OCI-M2 (cell line): Measurements from ENCODE around the gene CHST11.

Source experiments
- DNase-seq: peaks from one replicate; lab custom pipeline; 2025; ENCODE audit not compliant: unreplicated experiment; lab: John Stamatoyannopoulos, UW

The CHST11 gene

GRCh38 chr12:104501660-104502059 is 44.9 kb downstream of the CHST11 start:
- no peak for DNase-seq

GRCh38 chr12:104502217-104502616 is 45.5 kb downstream of the CHST11 start:
- no peak for DNase-seq

DNA sequence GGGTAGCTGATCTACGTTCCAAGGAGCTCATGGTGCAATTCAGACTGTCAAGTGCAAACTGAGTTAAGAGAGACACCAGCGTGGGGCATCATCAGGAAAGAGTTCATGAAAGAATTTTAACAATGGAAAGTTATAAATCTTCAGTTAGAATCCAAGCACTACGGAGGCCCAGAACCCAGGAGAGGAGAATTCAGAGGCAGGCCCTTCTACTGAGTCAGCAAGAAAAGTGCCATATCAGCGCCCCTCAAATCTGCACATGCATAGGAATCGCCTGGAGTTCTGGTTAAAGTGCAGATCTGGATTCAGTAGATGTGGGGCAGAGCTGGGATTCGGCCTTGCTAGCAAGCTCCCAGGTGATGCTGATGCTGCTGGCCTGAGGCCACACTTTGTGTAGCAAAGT is 45.9 kb downstream of the CHST11 start:
- no peak for DNase-seq

DNA sequence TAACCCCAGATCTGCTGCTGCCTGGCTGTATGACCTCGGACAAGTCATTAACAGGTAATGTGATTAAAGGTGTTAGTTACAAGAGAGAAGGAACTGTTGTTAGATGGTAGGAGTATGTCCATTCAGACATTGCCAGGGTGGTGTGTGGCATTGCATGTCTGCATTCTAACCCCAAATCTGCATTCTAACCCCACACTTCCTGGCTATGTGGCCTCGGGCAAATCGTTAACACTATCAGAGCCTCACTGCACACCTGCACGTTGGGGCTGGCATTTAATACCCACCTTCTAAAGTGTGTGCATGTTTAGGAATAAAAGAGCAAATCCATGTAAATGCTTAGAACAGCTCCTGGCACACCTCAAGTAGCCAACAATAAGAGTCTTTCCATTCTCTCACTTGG is 46.4 kb downstream of the CHST11 start:
- DNase-seq: no peak

DNA sequence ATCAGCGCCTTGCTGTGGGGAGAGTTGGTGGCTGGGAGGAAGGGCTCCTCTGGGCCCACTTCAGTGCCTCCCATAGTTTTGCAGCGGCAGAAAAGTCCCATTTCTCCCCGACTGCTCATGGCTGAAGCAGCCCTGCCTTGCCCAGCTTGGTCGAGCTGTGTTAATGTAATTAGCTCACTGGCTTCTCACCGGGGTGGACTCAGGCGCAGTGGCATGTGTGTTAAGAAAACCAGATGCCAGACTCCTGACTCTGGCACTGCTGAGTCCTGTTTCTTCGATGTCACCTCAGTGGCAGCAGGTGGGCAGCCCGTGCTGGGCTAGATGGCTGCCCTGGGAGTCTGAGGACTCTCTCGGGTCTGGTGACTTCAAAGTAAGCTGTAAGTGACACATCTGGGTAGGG is 47.4 kb downstream of the CHST11 start:
- DNase-seq: no peak

GRCh38 chr12:104505095-104505818 is 48.5 kb downstream of the CHST11 start:
- DNase-seq: no peak

DNA sequence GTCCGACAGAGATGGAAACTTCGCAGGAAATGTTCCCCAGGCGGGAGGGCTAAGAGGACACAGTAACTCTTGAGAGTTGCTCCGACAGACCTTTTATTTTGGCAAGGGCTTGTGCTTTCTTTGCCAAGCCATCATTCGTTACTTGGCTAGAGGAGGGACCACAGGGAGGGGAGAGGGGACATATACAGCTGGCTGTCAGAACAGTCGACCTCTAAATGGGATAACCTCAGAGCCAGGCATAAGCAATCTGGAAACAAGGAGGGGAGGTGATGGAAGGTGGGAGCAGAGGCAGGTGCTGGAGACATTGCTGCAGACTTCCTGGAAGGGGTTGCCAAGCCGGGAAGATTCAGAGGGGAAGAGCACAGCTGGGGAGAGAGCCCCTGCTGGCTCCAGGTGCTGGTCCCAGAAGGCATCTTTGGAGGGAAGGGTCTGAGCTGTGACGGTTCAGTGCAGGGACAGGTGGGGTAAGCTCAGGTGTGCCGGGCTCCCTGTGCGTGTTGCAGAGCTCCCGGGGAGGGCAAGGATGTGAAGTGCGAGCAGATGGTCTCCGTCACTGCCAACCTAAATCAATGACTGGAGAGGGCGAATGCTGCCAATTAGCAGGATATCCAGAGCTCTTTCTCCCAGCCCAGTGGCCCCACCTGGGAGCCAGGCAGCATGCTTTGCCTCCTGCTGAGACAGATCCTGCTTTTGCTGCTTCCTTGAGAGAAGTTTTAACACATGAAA is 50.1 kb downstream of the CHST11 start:
- no peak for DNase-seq

GRCh38 chr12:104507672-104508071 is 50.9 kb downstream of the CHST11 start:
- no peak for DNase-seq

DNA sequence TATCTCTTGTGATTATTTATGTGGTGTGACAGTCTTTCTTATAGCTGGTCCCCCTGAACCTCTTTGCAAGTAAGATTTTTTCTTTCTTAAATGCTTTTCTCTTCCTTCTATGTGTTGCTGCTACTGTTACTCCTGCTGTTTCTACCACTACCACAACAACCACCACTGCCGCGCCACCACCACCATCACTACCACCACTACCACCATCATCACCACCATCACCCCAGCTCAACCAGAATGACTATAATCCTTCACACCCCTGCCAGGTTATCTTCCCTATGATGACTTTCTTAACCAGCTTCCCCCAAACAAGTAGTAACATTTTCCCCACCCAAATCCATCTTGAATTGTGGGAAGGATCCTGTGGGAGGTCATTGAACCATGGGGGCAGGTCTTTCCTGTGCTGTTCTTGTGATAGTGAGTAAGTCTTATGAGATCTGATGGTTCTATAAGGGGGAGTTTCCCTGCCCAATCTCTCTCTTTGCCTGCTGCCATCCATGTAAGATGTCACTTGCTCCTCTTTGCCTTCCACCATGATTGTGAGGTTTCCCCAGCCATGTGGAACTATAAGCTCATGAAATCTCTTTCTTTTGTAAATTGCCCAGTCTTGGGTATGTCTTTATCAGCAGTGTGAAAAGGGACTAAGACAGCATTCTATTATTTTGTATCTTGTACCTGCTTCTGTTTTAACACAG is 52.2 kb downstream of the CHST11 start:
- DNase-seq: no peak

DNA sequence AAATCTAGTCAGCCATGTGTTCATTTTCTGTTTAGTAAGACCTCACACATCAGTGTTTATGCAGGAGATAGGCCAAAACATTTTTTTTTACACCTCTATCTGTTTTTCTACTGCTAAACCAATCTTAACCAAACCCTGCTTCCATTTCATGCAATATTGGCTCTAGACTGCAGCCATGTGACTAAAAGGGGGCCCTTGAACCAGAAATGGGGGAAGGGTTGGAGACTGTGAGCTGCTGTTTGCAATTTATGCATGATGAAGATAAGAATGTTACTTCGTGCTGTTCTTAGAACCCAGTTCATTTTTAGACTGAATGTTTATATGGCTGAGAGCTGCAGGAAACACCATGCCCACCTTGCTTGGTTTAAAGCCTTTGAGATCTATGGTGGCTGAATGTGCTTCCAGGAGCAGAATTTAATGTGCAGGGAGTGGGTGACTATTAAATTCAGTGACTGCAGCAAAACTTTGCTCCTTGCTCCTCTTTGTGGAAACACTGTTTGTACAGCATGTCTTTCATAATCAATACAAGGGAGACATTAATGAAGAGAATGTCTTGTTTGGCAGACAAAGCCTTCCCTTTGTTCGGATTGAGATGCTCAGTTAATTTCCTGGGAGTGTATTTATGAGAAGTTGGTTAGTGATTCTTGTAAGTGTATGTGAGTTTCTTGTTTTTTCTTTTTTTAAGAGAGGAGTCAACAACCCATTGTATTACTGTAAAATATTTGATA is 53.6 kb downstream of the CHST11 start:
- no peak for DNase-seq

DNA sequence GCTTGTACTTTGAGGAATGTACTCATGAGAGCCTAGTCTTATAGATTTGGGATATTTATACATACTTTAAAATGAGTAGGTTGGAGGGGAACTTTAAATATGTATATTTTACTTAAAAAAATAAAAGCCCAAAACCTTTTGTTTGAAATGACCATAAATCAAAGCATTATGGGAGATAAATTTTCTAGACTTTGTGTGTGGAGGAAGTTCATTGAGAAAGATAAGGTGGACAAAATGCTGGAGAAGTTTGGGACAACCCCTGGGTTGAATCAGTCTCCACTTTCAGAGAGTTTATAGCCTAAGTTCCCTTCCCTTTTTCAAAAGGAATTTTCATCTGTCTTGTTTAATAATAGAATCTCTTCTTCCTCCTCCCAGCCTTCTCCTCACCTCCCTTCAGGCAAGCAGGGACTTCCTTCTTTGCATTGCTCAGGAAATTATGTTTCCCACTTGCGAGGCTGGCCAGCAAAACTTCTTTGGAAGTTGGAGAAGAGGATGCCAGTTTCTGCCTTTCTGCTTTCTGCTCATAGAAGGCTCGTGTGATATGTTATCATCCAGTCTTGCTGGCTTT is 54.2 kb downstream of the CHST11 start:
- no peak for DNase-seq

GRCh38 chr12:104513681-104514080 is 56.9 kb downstream of the CHST11 start:
- DNase-seq: no peak

GRCh38 chr12:104514092-104514810 is 57.5 kb downstream of the CHST11 start:
- DNase-seq: no peak

DNA sequence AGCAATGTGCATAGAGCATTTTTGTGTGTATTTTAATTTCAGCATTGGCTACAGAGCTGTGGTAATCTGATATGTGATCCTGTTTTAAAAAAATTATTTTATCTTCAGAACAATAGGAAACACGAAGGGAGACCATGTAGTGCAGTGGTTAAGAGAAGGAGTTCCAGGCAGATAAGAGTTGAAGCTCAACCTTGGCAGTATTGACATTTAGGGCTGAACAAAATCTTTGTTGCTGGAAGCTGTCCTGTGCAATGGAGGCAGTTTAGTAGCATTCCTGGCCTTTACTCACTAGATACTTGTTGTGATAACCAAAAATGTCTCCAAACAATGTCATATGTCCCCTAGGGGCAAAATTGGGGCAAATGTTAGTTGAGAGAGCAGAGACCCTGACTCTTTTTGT is 59.2 kb downstream of the CHST11 start:
- no peak for DNase-seq

- no peak for DNase-seq
Measured at GRCh38 chr12:104516821-104517220, 60.1 kb downstream of the CHST11 start.

DNA sequence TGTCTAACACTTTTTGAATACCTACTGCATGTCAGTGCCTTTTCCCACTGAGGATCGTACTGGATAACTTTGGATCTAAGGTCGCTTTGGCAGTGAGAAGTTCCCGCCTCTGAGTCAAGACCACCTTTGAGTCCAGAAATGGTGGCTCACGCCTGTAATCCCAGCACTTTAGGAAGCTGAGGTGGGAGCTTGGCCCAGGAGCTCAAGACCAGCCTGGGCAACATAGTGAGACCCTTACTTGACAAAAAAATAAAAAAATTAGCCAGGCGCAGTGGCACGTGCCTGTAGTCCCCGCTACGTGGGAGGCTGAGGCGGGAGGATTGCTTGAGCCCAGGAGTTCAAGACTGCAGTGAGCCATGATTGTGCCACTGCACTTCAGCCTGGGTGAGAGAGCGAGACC is 61.1 kb downstream of the CHST11 start:
- no peak for DNase-seq

DNA sequence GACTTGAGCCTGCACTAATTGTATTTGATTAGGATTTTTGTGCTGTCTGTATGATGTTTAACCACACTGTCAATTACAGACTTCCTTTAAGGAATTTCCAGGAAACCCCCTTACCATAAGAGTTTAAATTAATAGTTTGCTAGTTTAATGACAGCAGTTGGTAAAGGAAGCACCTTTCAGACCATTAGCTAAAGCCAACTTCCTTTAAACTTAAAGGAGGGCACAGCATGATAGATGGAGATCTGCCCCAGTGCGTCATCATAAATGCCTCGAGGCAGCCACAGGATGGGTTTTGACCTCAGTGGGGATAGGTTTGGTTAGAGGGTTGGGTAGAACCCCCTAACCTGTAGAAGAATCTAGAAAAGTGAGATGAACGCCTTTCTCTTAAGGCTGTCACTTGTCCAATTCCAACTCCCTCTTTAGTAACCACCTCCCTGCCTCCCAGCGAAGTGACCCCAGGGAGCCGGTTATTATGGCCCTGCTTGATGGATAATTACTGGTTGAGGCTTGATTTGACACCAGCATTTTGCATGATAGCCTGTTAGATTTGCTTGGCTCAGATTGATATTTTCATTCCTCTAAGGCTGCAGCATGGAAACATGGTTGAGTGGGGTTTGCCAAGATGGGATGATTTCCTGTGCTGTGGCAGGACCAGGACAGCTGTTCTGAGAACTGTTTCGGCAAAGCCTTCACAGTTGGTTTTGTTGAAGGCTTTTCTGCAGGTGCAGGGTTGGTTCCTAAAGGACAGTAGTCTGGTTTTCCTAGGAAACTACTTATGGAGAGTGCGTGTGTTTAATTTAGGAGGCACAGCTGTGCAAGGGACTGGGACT is 62.7 kb downstream of the CHST11 start:
- DNase-seq: no peak

- DNase-seq: no peak
Measured at GRCh38 chr12:104520242-104520900, 63.6 kb downstream of the CHST11 start.

GRCh38 chr12:104521731-104522130 is 65.0 kb downstream of the CHST11 start:
- no peak for DNase-seq
